Natural killer cell treated with Interleukin-12 subunit alpha and Interleukin-12 subunit beta and Interleukin-15 and Interleukin-18, amount 100 ng/mL, for 72 hours (primary cell): ENCODE results near the gene GGCX. TPM values are rescaled to one million over a fixed set of nuclear protein-coding genes. Genes with fewer than 3 reads are reported as not detected.
"Not testable (repeated sequence)": the region's sequence is repeated elsewhere in the genome, so short reads cannot be mapped to it uniquely, and the experiment has no call there.

Experiments
- ATAC-seq, 2 donors: fragments of 150-1000 bp; cut with Tn5 transposase in 1 of 2; sonication (Bioruptor Pico), chemical (Tn5 transposase) in 1 of 2; 2 replicates each; pipeline ENCODE4 v1.10.0; 2021
- DNase-seq: peaks from one replicate; pipeline ENCODE4 v3.0.0; 2022; ENCODE audit warnings: low spot score
- H3K27ac Mint-ChIP-seq, 2 donors: 1 replicate in 1 of 2; 2 replicates in 1 of 2; pipeline ENCODE4 v1.8.0; 2022; ENCODE audit warnings: mixed read lengths in 2 of 2, mild to moderate bottlenecking in 1 of 2, moderate library complexity in 1 of 2
- H3K27me3 Mint-ChIP-seq, 2 donors: 1 replicate in 1 of 2; 2 replicates in 1 of 2; pipeline ENCODE4 v1.8.0; 2022; ENCODE audit warnings: mixed read lengths in 2 of 2
- H3K36me3 Mint-ChIP-seq: one replicate; pipeline ENCODE4 v1.8.0; 2022; ENCODE audit warnings: mixed read lengths
- H3K4me1 Mint-ChIP-seq, 2 donors: 1 replicate in 1 of 2; 2 replicates in 1 of 2; pipeline ENCODE4 v1.8.0; 2022; ENCODE audit warnings: low read depth in 2 of 2, mixed read lengths in 2 of 2, mild to moderate bottlenecking in 1 of 2
- H3K4me3 Mint-ChIP-seq: one replicate; pipeline ENCODE4 v1.8.0; 2022; ENCODE audit warnings: mixed read lengths
- H3K9me3 Mint-ChIP-seq: 2 replicates; pipeline ENCODE4 v1.8.0; 2022; ENCODE audit warnings: mixed read lengths
- total RNA-seq, 2 donors: library from RNA; stranded (reverse); gene quantifications; one replicate each; pipeline ENCODE4 v1.2.3, GENCODE V29; 2022

GGCX gene
- total RNA-seq = 10 to 100 TPM; 24.9 to 37.1 TPM

DNA sequence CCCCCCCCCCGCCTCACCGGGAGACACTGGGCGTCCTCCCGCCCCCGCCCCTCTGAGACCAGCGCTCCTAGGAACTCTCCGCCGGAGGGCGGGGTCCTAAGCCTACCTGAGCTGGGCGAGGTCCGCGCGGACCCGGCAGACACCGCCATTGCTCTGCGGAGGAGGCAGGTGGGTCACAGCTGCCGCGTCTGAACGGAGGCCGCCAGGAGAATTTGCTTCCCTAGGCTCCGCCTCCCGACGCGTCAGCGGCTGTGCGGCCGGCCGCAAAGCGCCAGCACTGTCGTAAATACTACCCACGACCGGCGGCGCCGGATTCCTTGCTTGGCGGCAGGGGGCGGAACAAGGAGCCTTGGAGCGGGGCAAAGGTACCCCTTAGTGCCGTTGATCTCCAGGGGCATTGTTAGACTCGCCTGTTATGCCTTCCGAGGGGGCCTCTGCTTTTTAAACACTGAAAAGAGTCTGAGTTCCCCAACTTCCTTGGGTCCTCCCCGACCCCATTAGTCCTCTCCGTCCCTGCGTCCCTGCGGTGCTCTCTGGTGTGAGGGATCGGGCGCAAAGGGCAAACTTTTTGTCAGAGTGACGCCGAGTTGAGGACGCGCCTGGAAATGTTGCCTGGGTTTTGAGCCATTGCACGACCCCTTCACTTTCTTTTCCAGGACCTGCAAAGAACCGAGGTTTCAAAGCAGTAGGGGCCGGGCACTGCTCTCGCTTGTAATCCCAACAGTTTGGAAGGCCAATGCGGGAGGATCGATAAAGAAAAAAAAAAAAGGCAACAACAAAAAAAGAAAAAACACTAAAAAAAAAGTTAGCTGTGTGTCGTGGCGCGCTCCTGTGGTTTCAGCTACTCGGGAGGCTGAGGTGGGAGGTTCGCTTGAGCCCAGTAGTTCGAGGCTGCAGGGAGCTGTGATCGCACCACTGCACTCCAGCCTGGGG, at the start of gene GGCX:
Gene GGCX, minus strand, starts transcription at position 214 of the 933 bp plus-strand sequence. Its CDS starts 65 bp downstream, at position 149.
- peak within 1 kb of the TSS; percentile 98 for H3K4me3 Mint-ChIP-seq
- no peaks in the 10 kb centered on the region for H3K9me3 Mint-ChIP-seq
- H3K36me3 Mint-ChIP-seq = peaks cover 6% of the 10 kb centered on the region
- DNase-seq = peak; percentile 93
- peaks cover 11 to 21% of the 10 kb centered on the region in 2 donors for H3K4me1 Mint-ChIP-seq
- H3K27me3 Mint-ChIP-seq = no peaks in the 10 kb centered on the region
- ATAC-seq = peak; percentile 97 to 98
- peak within 1 kb of the TSS; percentile 89 to 96 for H3K27ac Mint-ChIP-seq

GRCh38 chr2:85607268-85608215, 46.2 kb upstream of the GGCX start:
- Mint-ChIP-seq H3K36me3 (peaks cover 12% of the 10 kb centered on the region), H3K9me3 (no peaks in the 10 kb centered on the region), H3K27me3 (no peaks in the 10 kb centered on the region), H3K27ac (no peak overlapping the region), H3K4me1 (peaks cover 11 to 22% of the 10 kb centered on the region in 2 donors), H3K4me3 (no peak overlapping the region)
- ATAC-seq (no peak), DNase-seq (no peak)

DNA sequence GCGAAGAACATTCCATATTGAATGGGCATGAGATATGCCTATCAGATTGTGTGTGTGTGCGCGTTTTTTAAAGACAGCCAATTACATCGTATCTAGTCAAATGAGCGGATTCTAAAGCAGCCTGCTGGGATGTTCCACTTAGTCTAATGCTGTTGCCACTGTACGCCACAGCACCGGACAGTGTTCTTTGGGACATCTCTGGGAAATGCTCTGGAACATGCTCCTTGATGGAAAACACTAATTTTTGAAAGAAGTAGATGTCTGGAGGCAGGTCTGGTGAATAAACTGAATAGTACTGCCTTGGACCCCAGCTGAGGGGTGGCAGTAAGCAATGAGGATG, 44.8 kb upstream of the GGCX start:
- Mint-ChIP-seq H3K9me3 (no peaks in the 10 kb centered on the region), H3K4me3 (no peak overlapping the region), H3K27ac (no peak overlapping the region), H3K36me3 (peaks cover 7% of the 10 kb centered on the region), H3K27me3 (no peaks in the 10 kb centered on the region), H3K4me1 (peaks cover 15 to 22% of the 10 kb centered on the region in 2 donors)
- DNase-seq (peak; percentile 20), ATAC-seq (no peak)

GRCh38 chr2:85605406-85606115, 44.3 kb upstream of the GGCX start:
- no peak overlapping the region for H3K27ac Mint-ChIP-seq
- H3K9me3 Mint-ChIP-seq = no peaks in the 10 kb centered on the region
- H3K36me3 Mint-ChIP-seq = peaks cover 6% of the 10 kb centered on the region
- no peaks in the 10 kb centered on the region for H3K27me3 Mint-ChIP-seq
- ATAC-seq (no peak), DNase-seq (peak; percentile 12)
- no peak overlapping the region for H3K4me3 Mint-ChIP-seq
- H3K4me1 Mint-ChIP-seq = peaks cover 15 to 22% of the 10 kb centered on the region in 2 donors

DNA sequence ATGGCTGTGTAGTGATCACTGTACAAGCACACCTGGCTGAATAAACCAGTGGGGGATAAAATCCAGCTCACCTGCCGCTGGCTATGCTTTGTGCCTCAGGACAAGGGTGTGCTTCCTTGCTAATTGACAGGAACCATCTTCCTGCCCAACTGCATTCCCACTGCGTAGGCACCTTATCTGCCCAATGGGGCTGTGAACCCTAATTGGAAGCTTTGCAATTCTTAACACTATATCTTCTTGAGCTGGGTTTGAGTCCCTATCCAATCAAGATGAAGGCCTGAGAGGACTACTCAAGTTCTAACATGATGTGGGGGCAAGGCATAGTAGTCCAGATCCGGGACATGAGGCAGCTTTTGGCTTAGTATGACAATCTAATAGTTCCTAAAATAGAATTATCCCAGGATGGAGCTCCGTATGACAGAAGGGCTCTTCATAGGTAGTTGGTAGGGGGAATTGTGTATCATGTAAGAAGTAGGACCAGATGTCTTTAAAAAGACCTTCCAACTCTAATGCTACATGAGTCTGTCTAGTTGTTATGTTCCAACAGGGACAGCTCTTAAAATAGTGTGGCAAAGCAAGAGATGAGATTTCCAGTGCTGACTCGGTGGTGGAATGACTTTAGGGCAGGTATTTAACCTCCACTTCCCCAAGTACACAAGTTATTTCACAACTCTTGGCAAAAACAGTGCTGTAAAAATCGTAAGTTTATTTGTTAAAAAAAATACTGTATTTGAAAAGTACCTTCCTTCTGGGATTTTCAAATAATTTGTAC, 43.5 kb upstream of the GGCX start:
- Mint-ChIP-seq H3K36me3 (peaks cover 6% of the 10 kb centered on the region), H3K4me3 (no peak overlapping the region), H3K4me1 (peaks cover 10 to 17% of the 10 kb centered on the region in 2 donors), H3K27me3 (no peaks in the 10 kb centered on the region), H3K9me3 (no peaks in the 10 kb centered on the region), H3K27ac (no peak overlapping the region)
- ATAC-seq = no peak
- no peak for DNase-seq

- H3K27ac Mint-ChIP-seq = not testable (repeated sequence)
- H3K4me1 Mint-ChIP-seq = peaks cover 10 to 17% of the 10 kb centered on the region in 2 donors
These were observed 42.8 kb upstream of the GGCX start for GRCh38 chr2:85604133-85604444.

GRCh38 chr2:85602476-85603234, 41.4 kb upstream of the GGCX start, which contains the start of gene TMEM150A:
Gene TMEM150A (minus strand): TSS chr2:85602698. CDS start chr2:85601948, 750 bp downstream.
- ATAC-seq (peak; percentile 98 to 99), DNase-seq (peak; percentile 93)
- peak within 1 kb of the TSS; percentile 89 for H3K4me3 Mint-ChIP-seq
- peak within 1 kb of the TSS; percentile 15 to 76 for H3K27ac Mint-ChIP-seq
- H3K4me1 Mint-ChIP-seq = peaks cover 11 to 12% of the 10 kb centered on the region in 2 donors
- no peaks in the 10 kb centered on the region for H3K36me3 Mint-ChIP-seq
- H3K9me3 Mint-ChIP-seq = no peaks in the 10 kb centered on the region
- no peaks in the 10 kb centered on the region for H3K27me3 Mint-ChIP-seq

More at GRCh38 chr2:85604133-85604444, 42.8 kb upstream of the GGCX start:
- H3K4me3 Mint-ChIP-seq = peak overlapping the region; percentile 89
- not testable (repeated sequence) for H3K27me3 Mint-ChIP-seq, H3K36me3 Mint-ChIP-seq, H3K9me3 Mint-ChIP-seq, DNase-seq, ATAC-seq

- Mint-ChIP-seq H3K27me3 (no peaks in the 10 kb centered on the region), H3K36me3 (no peaks in the 10 kb centered on the region), H3K9me3 (no peaks in the 10 kb centered on the region), H3K4me1 (peaks cover 11 to 15% of the 10 kb centered on the region in 2 donors), H3K4me3 (peak overlapping the region; percentile 80), H3K27ac (peak overlapping the region in 1 of 2 donors; percentile 64)
- ATAC-seq = peak; percentile 56 to 72
- no peak for DNase-seq
These were observed 40.6 kb upstream of the GGCX start for GRCh38 chr2:85601771-85602475.

DNA sequence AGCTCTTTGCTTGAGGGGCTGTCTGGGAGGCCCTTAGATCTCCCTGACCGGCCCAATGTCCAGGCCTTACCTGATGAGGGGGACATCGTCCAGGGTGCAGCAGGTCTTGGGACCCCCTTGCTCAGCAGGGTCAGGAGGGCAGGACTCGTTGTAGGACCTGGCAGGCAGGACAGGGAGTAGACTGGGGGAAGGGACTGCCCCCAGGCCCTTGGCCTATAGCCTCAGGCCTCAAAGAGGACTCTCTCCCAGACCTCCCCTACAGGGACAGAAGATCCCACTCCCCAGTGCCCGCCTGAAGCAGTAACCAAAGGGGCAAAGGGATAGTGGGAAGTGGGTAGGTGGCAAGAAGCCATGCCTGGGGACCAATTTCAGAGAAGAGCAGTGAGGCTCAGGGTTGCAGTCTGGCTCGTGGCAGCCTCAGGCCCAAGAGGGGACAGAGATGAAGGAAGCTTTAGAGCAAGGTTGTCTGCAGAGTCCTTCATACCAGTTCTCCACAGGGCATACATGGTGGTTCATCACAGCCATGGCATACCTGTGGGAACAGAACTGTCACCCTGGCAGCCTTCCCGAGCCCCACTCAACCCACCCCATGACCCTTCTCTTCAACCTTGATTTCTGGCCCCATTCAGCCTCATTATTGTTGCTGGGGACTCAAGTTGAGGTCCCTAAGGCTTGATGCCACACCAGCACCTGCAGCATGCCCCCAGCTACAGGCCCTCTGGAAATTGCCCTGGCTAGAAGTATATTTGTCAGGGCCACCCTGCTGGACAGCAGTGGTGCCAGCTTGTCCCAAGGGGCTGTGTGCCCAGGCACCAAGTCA, 39.9 kb upstream of the GGCX start:
- no peak for ATAC-seq
- H3K9me3 Mint-ChIP-seq = no peaks in the 10 kb centered on the region
- no peaks in the 10 kb centered on the region for H3K36me3 Mint-ChIP-seq
- H3K4me1 Mint-ChIP-seq = peaks cover 19 to 20% of the 10 kb centered on the region in 2 donors
- H3K4me3 Mint-ChIP-seq = peak overlapping the region; percentile 80
- no peak for DNase-seq
- peak overlapping the region in 1 of 2 donors; percentile 64 for H3K27ac Mint-ChIP-seq
- H3K27me3 Mint-ChIP-seq = no peaks in the 10 kb centered on the region

GRCh38 chr2:85600235-85600575, 38.9 kb upstream of the GGCX start:
- Mint-ChIP-seq H3K27me3 (no peaks in the 10 kb centered on the region), H3K4me1 (peaks cover 27 to 29% of the 10 kb centered on the region in 2 donors), H3K36me3 (no peaks in the 10 kb centered on the region), H3K4me3 (no peak overlapping the region), H3K27ac (peak overlapping the region in 1 of 2 donors; percentile 43), H3K9me3 (no peaks in the 10 kb centered on the region)
- DNase-seq (peak; percentile 48), ATAC-seq (no peak)
